GM18868 (cell line): ENCODE data around the gene WLS.
"Not testable (repeated sequence)": the region's sequence is repeated elsewhere in the genome, so short reads cannot be mapped to it uniquely, and the experiment has no call there.

Source experiments
- ATAC-seq: cut with Tn5 transposase; IDR thresholded peaks from one replicate; pipeline ENCODE4 v1.9.1; 2021; ENCODE audit warnings: mild to moderate bottlenecking, moderate library complexity; ENCODE audit not compliant: unreplicated experiment

Gene WLS

DNA sequence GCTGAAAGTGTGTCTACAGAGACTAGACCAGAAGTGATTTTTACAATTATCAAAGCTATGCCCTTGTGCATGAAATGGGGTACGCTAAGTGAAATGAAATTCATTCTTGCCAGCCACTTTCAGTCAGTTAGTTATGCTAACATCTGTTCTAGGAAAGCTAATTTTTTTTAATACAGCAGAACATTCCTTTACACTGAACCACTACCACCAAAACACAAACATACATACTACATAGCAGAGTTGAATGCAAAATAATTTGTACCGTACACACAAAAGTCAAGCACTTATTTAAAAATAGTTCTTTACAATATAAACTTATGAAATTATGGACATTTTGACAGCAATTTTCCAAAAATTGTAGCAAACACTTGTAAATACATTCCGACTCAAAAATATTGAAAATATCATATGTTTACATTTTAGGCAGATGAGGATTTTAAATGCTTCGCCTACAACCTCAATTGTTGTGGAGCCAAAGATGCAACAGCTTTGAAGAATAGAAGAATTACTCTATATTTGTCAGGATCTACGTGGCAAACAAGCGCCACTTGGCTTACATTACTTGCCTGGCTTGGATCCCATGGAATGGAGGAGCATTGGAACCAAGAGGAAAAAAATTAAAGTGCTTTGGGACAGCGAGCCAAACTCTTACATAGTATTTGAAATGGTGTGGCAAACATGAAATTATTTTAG, 30.6 kb downstream of the WLS start:
- no peak for ATAC-seq

GRCh38 chr1:68199603-68200002, 32.7 kb downstream of the WLS start:
- ATAC-seq, result no peak

- no peak for ATAC-seq
These were observed 33.6 kb downstream of the WLS start for GRCh38 chr1:68198752-68199151.

GRCh38 chr1:68197891-68198290, 34.4 kb downstream of the WLS start:
- ATAC-seq, result no peak

DNA sequence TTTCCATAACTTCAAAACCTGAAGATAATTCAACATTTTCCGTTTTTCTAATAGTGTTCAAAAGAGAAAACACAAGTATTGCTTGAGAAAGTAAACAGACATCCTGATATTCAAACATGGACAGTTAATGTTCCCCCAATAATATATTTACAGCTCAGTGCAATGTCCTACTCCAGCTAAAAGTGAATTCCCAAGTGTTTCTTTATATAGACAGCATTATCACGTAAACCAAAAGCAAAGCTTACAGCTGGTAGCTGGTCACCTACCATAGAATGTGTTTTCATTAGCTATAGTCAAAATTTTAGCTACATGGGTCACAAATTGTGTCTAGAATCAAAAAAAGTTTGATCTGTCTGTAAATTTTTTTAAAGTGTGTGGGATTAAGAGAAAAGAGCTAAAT, 34.9 kb downstream of the WLS start:
- no peak for ATAC-seq

GRCh38 chr1:68196676-68197075, 35.6 kb downstream of the WLS start:
- ATAC-seq, result no peak

GRCh38 chr1:68191717-68192116, 40.6 kb downstream of the WLS start:
- ATAC-seq, result no peak

DNA sequence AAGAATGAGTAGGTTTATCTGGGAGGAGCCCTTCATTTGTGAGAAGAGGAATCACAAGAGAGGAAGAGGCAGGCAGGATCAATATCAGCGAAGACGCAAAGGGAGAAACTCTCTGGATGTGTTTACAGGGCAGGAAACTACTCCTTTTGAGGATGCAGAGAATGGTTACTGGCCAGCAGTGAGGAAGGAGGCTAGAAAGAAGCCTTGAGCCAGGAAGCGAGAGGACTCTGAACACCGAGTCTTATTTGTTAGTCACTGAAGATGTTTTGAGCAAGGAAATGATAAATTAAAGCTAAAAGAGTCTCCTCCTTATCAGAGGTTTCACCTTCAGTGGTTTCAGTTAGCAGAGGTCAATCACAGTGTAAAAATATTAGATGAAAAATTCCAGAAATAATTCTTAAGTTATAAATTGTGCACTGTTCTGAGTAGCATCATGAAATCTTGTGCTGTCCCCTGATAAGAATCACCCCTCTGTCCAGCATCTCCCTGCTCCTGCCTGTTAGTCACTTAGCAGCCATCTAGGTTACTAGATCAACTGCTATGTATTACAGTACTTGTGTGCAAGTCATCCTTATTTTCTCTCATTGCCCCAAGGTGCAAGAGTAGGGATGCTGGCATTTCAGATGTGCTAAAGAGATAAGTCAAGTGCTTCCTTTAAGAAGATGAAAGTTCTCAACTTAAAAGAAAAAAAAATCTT, 43.5 kb downstream of the WLS start:
- ATAC-seq, result no peak

DNA sequence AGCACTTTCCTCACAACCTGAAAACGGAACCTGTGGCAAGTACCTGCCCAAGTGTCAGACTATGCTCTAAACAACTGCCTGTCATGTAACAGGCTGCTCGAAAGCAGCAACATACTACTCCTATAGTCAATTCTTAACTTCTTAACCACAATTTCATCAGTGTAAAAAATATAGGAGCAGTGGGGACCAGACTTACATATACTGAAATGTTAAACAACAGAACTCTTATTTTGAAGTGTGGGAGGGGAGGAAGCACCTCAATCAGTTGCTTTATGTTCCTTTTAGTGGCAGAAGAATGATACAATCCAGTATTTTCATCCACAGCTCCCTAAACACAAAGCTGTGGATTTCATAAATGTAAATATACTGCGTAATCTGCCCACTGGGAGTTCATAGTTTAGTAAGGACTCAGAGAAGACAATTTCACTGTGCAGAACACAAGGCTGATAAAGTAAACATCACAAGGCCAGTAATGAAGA, 44.2 kb downstream of the WLS start:
- peak; percentile 40 for ATAC-seq

- ATAC-seq, result no peak
These were observed 46.6 kb downstream of the WLS start for GRCh38 chr1:68185743-68186142.

DNA sequence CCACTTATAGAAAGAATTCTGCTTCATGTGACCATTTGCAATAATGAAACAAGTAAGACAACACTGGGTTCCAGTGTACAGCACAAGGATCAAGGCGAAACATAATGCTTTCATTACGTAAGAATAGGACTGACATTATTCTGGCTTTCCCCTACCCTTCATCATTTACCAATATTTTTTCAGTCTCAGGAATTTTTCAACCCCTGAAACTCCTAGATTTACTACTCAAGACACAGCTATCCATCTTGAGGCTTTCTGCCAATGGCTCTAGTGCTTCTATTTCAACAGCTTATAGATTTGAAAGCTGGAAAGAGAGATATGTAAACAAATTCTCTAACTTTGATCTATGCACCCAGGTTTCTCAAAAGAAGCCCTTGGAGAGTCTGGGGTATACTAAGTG, 48.4 kb downstream of the WLS start:
- ATAC-seq, result no peak

GRCh38 chr1:68181165-68181556, 51.2 kb downstream of the WLS start:
- peak; percentile 47 for ATAC-seq

DNA sequence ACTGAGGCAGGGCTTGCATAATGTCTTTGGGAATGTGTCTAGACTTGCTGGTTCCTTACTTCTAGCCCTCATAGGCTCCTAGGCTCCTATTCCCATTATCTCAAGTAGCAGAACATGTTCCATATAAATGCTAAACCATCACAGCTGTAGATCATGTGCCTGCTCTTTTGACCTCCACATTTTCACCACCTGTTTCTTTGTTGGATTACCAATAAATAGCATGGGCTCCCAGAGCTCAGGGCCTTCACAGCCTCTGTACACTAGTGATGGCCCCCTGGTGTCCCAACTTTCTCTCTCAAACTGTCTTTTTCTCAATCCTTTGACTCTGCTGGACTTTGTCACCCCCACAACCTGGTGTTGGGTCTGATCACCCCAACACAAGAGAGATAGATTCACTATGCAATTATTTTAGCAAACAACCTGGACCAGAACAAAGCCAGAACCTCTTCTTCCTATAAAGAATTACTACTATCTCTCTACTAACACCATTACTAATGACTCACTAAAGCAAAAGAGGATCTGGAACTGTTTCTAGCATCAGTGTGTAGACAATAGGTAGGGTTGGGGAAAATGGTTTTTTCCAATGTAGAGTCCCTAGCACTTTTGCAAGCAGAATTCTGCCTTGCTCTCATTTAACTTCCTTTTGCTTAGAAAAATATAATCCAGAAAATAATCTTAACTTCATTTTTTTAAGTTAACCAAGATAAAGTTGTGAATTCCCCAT, 51.7 kb downstream of the WLS start:
- ATAC-seq, result peak; percentile 75

- peak; percentile 47 for ATAC-seq
These were observed 53.4 kb downstream of the WLS start for GRCh38 chr1:68178821-68179490.

GRCh38 chr1:68175621-68176398, 56.5 kb downstream of the WLS start:
- no peak for ATAC-seq

- no peak for ATAC-seq
These were observed 57.6 kb downstream of the WLS start for GRCh38 chr1:68174738-68175113.

GRCh38 chr1:68173936-68174737, 58.2 kb downstream of the WLS start:
- ATAC-seq, result no peak

DNA sequence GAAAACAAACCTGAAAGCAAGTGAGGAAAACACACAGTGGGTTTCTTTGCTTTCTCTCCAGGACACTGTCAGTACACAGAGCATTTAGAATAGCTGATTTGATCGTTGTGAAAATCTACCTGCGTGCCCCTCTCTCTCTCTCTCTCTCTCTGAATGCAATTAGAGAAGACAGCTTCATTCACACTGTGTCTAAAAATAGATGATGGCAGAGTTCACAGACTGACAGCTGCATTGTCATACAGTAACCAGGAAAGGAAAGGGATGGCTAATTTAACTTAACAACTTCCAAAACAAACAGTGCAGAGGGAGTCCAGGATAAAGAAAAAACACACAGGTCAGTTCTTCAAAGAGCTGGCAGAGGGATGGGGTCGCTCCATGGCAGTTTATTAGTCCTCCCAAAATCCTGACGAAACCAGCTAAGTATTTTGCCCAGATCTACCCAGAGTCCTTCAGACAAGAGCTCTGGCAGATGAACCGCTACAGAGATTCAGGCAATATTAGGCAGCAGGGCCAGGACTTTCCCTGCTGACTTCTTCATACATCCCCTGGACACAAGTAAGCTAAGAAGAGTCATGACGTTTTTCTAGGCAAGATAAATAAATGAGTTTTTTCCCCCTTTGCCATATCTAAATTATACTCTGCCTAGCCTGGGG, 58.9 kb downstream of the WLS start:
- no peak for ATAC-seq

DNA sequence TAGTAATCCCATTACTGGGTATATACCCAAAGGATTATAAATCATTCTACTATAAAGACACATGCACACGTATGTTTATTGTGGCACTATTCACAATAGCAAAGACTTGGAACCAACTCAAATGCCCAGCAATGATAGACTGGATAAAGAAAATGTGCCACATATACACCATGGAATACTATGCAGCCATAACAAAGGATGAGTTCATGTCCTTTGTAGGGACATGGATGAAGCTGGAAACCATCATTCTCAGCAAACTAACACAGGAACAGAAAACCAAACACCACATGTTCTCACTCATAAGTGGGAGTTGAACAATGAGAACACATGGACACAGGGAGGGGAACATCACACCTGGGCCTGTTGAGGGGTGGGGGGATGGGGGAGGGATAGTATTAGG, 60.5 kb downstream of the WLS start:
- ATAC-seq, result not testable (repeated sequence)
